ENCODE data around the gene CLSTN3. TPM values are rescaled to one million over a fixed set of nuclear protein-coding genes. Genes with fewer than 3 reads are reported as not detected.

Gene CLSTN3
- polyA plus RNA-seq, 2 of the 4 experiments (the other 2 are of a cell fraction): 17.4 to 24.9 TPM

GRCh38 chr12:7136676-7137075 lies 6.5 kb downstream of the CLSTN3 start:
- ATAC-seq (no peak), DNase-seq (ENCODE audit: low read depth in 1 of 2, low spot score in 1 of 2) (no peak), FAIRE-seq (no peak)
- TF ChIP-seq MYC (IDR thresholded peaks at IDR 0.05; ENCODE audit: borderline replicate concordance, low read length): no peak
- no peak for TF ChIP-seq USF2 (IDR thresholded peaks at IDR 0.05)
- no peak for TF ChIP-seq E2F6 (IDR thresholded peaks at IDR 0.05; ENCODE audit: borderline replicate concordance, low read depth)
- no peak for TF ChIP-seq RCOR1 (IDR thresholded peaks at IDR 0.05; ENCODE audit: low read depth, low read length)
- TF ChIP-seq CBX2 (IDR thresholded peaks at IDR 0.05; ENCODE audit: borderline replicate concordance, low read depth): no peak
- TF ChIP-seq KDM5A (IDR thresholded peaks at IDR 0.05): no peak
- no peak for TF ChIP-seq HOXA7 (CRISPR knock-in tag; IDR thresholded peaks at IDR 0.05)
- no peak for TF ChIP-seq JUNB (IDR thresholded peaks at IDR 0.05)
- TF ChIP-seq HOXB5 (CRISPR knock-in tag; IDR thresholded peaks at IDR 0.05): no peak
- TF ChIP-seq NPAS2 (CRISPR knock-in tag; IDR thresholded peaks at IDR 0.05; ENCODE audit: borderline replicate concordance): no peak
- TF ChIP-seq CHD2 (IDR thresholded peaks at IDR 0.05; ENCODE audit: low read length, partially characterized antibody): no peak
- Histone ChIP-seq H3K4me2 (no peak overlapping the region), H3K9me3 (no peaks in the 10 kb centered on the region), H3K4me3 (no peak overlapping the region), H3K27ac (no peak overlapping the region), H3K4me1 (no peaks in the 10 kb centered on the region)
- 93% methylated on average over 3 of the region's 3 CpGs for WGBS (ENCODE audit: missing lambda C conversion rate)
- CTCF ChIA-PET: no interaction called here
- POLR2A ChIA-PET: no interaction called here

GRCh38 chr12:7137908-7138307 lies 7.7 kb downstream of the CLSTN3 start:
- WGBS (ENCODE audit: missing lambda C conversion rate): 86% methylated on average over 4 of the region's 4 CpGs
- no peak overlapping the region for H3K27ac ChIP-seq
- H3K9me3 ChIP-seq: no peaks in the 10 kb centered on the region
- H3K4me3 ChIP-seq: no peak overlapping the region
- DNase-seq (ENCODE audit: low read depth in 1 of 2, low spot score in 1 of 2) (no peak), ATAC-seq (no peak), FAIRE-seq (no peak)
- H3K4me2 ChIP-seq: no peak overlapping the region
- TF ChIP-seq TFCP2L1 (CRISPR knock-in tag; IDR thresholded peaks at IDR 0.05): no peak
- TF ChIP-seq CBX8 (IDR thresholded peaks at IDR 0.05): no peak
- no peak for TF ChIP-seq PBX3 (IDR thresholded peaks at IDR 0.05)
- TF ChIP-seq RCOR1 (IDR thresholded peaks at IDR 0.05; ENCODE audit: low read depth, low read length): no peak
- TF ChIP-seq EHMT2 (IDR thresholded peaks at IDR 0.05; ENCODE audit: low read depth): no peak
- TF ChIP-seq FOXS1 (CRISPR knock-in tag; IDR thresholded peaks at IDR 0.05): no peak
- TF ChIP-seq BCL3 (IDR thresholded peaks at IDR 0.05): no peak
- no peak for TF ChIP-seq EHF (CRISPR knock-in tag; IDR thresholded peaks at IDR 0.05)
- no peak for TF ChIP-seq MYC (IDR thresholded peaks at IDR 0.05; ENCODE audit: borderline replicate concordance, low read length)
- no peak for TF ChIP-seq POLR2A (IDR thresholded peaks at IDR 0.05; ENCODE audit: low read length)
- no peak for TF ChIP-seq HES2 (IDR thresholded peaks at IDR 0.05)
- no peak for TF ChIP-seq ZC3H11A (IDR thresholded peaks at IDR 0.05)
- ChIA-PET CTCF (interaction anchor here (1.2 kb wide), 1 partner anchor 29 kb away, joined by 4 read pairs; the partner anchor contains the start of gene C1RL), POLR2A (no interaction called here)
- H3K4me1 ChIP-seq: no peaks in the 10 kb centered on the region

GRCh38 chr12:7139200-7139599 lies 9.0 kb downstream of the CLSTN3 start:
- POLR2A ChIA-PET: no interaction called here
- Histone ChIP-seq H3K4me3 (no peak overlapping the region), H3K9me3 (no peaks in the 10 kb centered on the region), H3K27ac (no peak overlapping the region), H3K4me2 (no peak overlapping the region), H3K4me1 (no peaks in the 10 kb centered on the region)
- 92% methylated on average over 2 of the region's 2 CpGs for WGBS (ENCODE audit: missing lambda C conversion rate)
- no peak for FAIRE-seq
- CTCF ChIA-PET: interaction anchor here (1.1 to 2.6 kb wide), 3 partner anchors 9 to 499 kb away, joined by 3 to 10 read pairs (median 8); partner anchors contain the start of gene CLSTN3
- TF ChIP-seq TFCP2L1 (CRISPR knock-in tag; IDR thresholded peaks at IDR 0.05) (no peak), EHF (CRISPR knock-in tag; IDR thresholded peaks at IDR 0.05) (no peak), ZC3H11A (IDR thresholded peaks at IDR 0.05) (no peak), RAD21 (conservative IDR thresholded peaks at IDR 0.05 in 1 of 2, IDR thresholded peaks at IDR 0.05 in 1 of 2) (no peak), SREBF2 (IDR thresholded peaks at IDR 0.05) (no peak), HMGXB4 (CRISPR knock-in tag; IDR thresholded peaks at IDR 0.05; ENCODE audit: borderline replicate concordance) (no peak), KDM5A (IDR thresholded peaks at IDR 0.05) (no peak), CHD4 (IDR thresholded peaks at IDR 0.05; ENCODE audit: borderline replicate concordance) (no peak), NFE2L2 (conservative IDR thresholded peaks at IDR 0.05; ENCODE audit: low read length) (no peak), MAFK (IDR thresholded peaks at IDR 0.05; ENCODE audit: partially characterized antibody) (no peak), ZSCAN20 (CRISPR knock-in tag; IDR thresholded peaks at IDR 0.05) (no peak), MYC (IDR thresholded peaks at IDR 0.05; ENCODE audit: borderline replicate concordance, low read length) (no peak), FOSB (CRISPR knock-in tag; IDR thresholded peaks at IDR 0.05) (no peak), USF2 (IDR thresholded peaks at IDR 0.05) (no peak)
- no peak for DNase-seq (ENCODE audit: low read depth in 1 of 2, low spot score in 1 of 2)
- no peak for ATAC-seq
